Adrenal gland (tissue), 12 donors: ENCODE data around the gene ADCY4. TPM values are rescaled to one million over a fixed set of nuclear protein-coding genes. Genes with fewer than 3 reads are reported as not detected.

Source experiments
- DNase-seq, 7 donors: peaks; one replicate each; pipeline ENCODE4 v3.0.0-alpha.2; 2019 to 2020
- H3K27ac ChIP-seq, 5 donors: fragments of 200-600 bp; sonication (generic) in 4 of 5; 1 replicate in 3 of 5; 2 replicates in 2 of 5; pipeline versions ENCODE4 v1.5.1 to v1.8.0; 2016 to 2020; ENCODE audit warnings: mild to moderate bottlenecking in 1 of 5
- H3K27me3 ChIP-seq: fragments of 200-600 bp; 2 replicates; pipeline ENCODE4 v1.8.0; 2021
- H3K36me3 ChIP-seq, 2 donors: fragments of 200-600 bp; replicated peaks in 1 of 2; 1 replicate in 1 of 2; 2 replicates in 1 of 2; pipeline versions ENCODE4 v1.5.1 to v1.8.0; 2018 to 2022
- H3K4me1 ChIP-seq, 2 donors: fragments of 200-600 bp; replicated peaks in 1 of 2; 1 replicate in 1 of 2; 2 replicates in 1 of 2; pipeline versions ENCODE4 v1.5.1 to v1.8.0; 2018 to 2021
- H3K4me3 ChIP-seq, 4 donors: fragments of 200-600 bp; sonication (generic) in 3 of 4; one replicate each; pipeline ENCODE4 v1.5.1; 2016 to 2018
- H3K9me3 ChIP-seq, 3 donors: fragments of 200-600 bp; sonication (generic) in 1 of 3; replicated peaks in 1 of 3; 1 replicate in 2 of 3; 2 replicates in 1 of 3; pipeline versions ENCODE4 v1.5.1 to v1.8.0; 2016 to 2021
- CTCF ChIP-seq, 6 experiments: fragments of 450-650 bp in 4 of 6; fragments of 200-600 bp in 2 of 6; sonication (generic) in 1 of 6; IDR thresholded peaks; 1 replicate in 5 of 6; 2 replicates in 1 of 6; pipeline versions ENCODE4 v1.5.1 to v1.8.0; 2016 to 2021; ENCODE audit warnings: antibody characterized with exemption in 6 of 6, mild to moderate bottlenecking in 2 of 6, moderate library complexity in 1 of 6
- POLR2A ChIP-seq, 2 donors: fragments of 450-650 bp; IDR thresholded peaks; one replicate each; pipeline ENCODE4 v1.6.1; 2017; ENCODE audit warnings: antibody characterized with exemption in 2 of 2, mild to moderate bottlenecking in 2 of 2, moderate library complexity in 1 of 2
- WGBS, 4 donors: extraction: QIAGEN DNeasy Blood & Tissue Kit in 2 of 4; methylation state at CpG; one replicate each; pipeline versions ENCODE4 v1.1.5 to v1.1.7; 2013 to 2017; 5-methylcytosine and 5-hydroxymethylcytosine counted together
- intact Hi-C, 2 donors: fragments of 100-400 bp; cut with DNase I; formaldehyde crosslinking; loops; one replicate each; pipeline versions ENCODE4 v1.14.1 to v1.15.0; 2022 to 2023
- polyA plus RNA-seq, 3 donors: library from polyadenylated mRNA; stranded (reverse); fragments of 200-250 nt in 2 of 3; fragments of 350-450 nt in 1 of 3; fragmentation: Illumina TruSeq in 1 of 3; extraction: RNeasy Lipid Tissue Mini Kit (QIAGEN cat#74804) in 1 of 3; gene quantifications; one replicate each; pipeline ENCODE4 v1.2.3, GENCODE V29; 2013 to 2014
- total RNA-seq, 9 donors: library from RNA; depleted of rRNA in 4 of 9; stranded (reverse); fragments of >200 nt in 4 of 9; fragments of 120-200 nt in 1 of 9; fragmentation: NEBNext Ultra II Directional in 1 of 9; extraction: Animal tissue kit (Norgen Biotek cat#: 25700) in 1 of 9; gene quantifications; one replicate each; pipeline versions ENCODE4 v1.1.0 to v1.2.4, GENCODE V29; 2013 to 2023
- donor health status: healthy with polysubstance abuse.
- donor health status: Bipolar disorder and iron deficiency.
- donor health status: DM: yes; HTN: yes; CAD: no.
- donor health status: DM: no; HTN: no; CAD: no.
- donor health status: DM: no; HTN: no; CAD: no.
- donor health status: DM: yes; HTN: yes; CAD: no.

Gene ADCY4
- total and polyA plus RNA-seq, 12 donors: 3.9 to 70.1 (median 13.1) TPM

GRCh38 chr14:24337144-24337823 is 2.4 kb upstream of the ADCY4 start:
- no peaks in the 10 kb centered on the region for H3K36me3 ChIP-seq
- peaks cover 0 to 23% of the 10 kb centered on the region in 2 donors for H3K4me1 ChIP-seq
- no peak for TF ChIP-seq POLR2A (IDR thresholded peaks at IDR 0.05)
- no peak for TF ChIP-seq CTCF (IDR thresholded peaks at IDR 0.05)
- peaks cover 11% of the 10 kb centered on the region for H3K27me3 ChIP-seq
- DNase-seq: no peak
- 75 to 91% (median 88%) methylated on average over 7 of the region's 7 CpGs for WGBS, 4 donors
- intact Hi-C loops: no loop called here
- H3K27ac ChIP-seq: no peak overlapping the region
- H3K4me3 ChIP-seq: no peak overlapping the region
- H3K9me3 ChIP-seq: no peaks in the 10 kb centered on the region

GRCh38 chr14:24335461-24336171 is 745 bp upstream of the ADCY4 start:
- H3K27me3 ChIP-seq: peaks cover 11% of the 10 kb centered on the region
- intact Hi-C loops: no loop called here
- peak overlapping the region in 2 of 5 donors; percentile 8 to 51 for H3K27ac ChIP-seq
- no peaks in the 10 kb centered on the region for H3K36me3 ChIP-seq
- H3K4me3 ChIP-seq: peak overlapping the region in 1 of 4 donors; percentile 31
- 67 to 78% (median 71%) methylated on average over 10 to 12 of the region's 12 CpGs for WGBS, 4 donors
- peak in 1 of 7 donors; percentile 50 for DNase-seq
- TF ChIP-seq CTCF (IDR thresholded peaks at IDR 0.05): no peak
- no peak for TF ChIP-seq POLR2A (IDR thresholded peaks at IDR 0.05)
- peaks cover 0 to 24% of the 10 kb centered on the region in 2 donors for H3K4me1 ChIP-seq
- H3K9me3 ChIP-seq: no peaks in the 10 kb centered on the region

- intact Hi-C loops: loop anchor here in 1 of 2 donors (5.0 kb wide), 1 partner anchor 100 kb away; no protein-coding TSS in a partner anchor
- 24 to 29% (median 26%) methylated on average over 36 to 56 of the region's 56 CpGs for WGBS, 4 donors
- peak overlapping the region in 1 of 4 donors; percentile 31 for H3K4me3 ChIP-seq
- no peak overlapping the region for H3K27ac ChIP-seq
- no peaks in the 10 kb centered on the region for H3K9me3 ChIP-seq
- DNase-seq: peak; percentile 68 to 90 (median 79)
- H3K4me1 ChIP-seq: peaks cover 0 to 24% of the 10 kb centered on the region in 2 donors
- TF ChIP-seq CTCF (IDR thresholded peaks at IDR 0.05) (peak; percentile 52 to 84 (median 73)), POLR2A (IDR thresholded peaks at IDR 0.05) (no peak)
- no peaks in the 10 kb centered on the region for H3K36me3 ChIP-seq
- H3K27me3 ChIP-seq: peaks cover 11% of the 10 kb centered on the region
Measured at GRCh38 chr14:24332268-24332993, 2.4 kb downstream of the ADCY4 start.
